ENCODE data around the gene UBTFL1.
A peak's percentile ranks its signal among the peaks of the same experiment; 100 is the strongest.

UBTFL1 gene

GRCh38 chr11:90100431-90100830 lies 14.7 kb downstream of the UBTFL1 start:
- no peak overlapping the region for H3K27ac ChIP-seq (ENCODE audit: low read length)
- H3K9me3 ChIP-seq (ENCODE audit: insufficient read depth, low read length, severe bottlenecking) = no peaks in the 10 kb centered on the region
- H4K20me1 ChIP-seq (ENCODE audit: insufficient read depth, low read length) = no peaks in the 10 kb centered on the region
- ATAC-seq (ENCODE audit: insufficient read depth, low read depth) (no peak), DNase-seq (no peak)
- H3K9ac ChIP-seq (ENCODE audit: low read depth, low read length) = no peak overlapping the region
- H3K79me2 ChIP-seq (ENCODE audit: insufficient read depth, low read length) = no peaks in the 10 kb centered on the region
- H3K27me3 ChIP-seq (ENCODE audit: insufficient read depth, low read length, poor library complexity) = no peaks in the 10 kb centered on the region
- no peak overlapping the region for H3K4me2 ChIP-seq (ENCODE audit: insufficient read depth, low read length)
- no peaks in the 10 kb centered on the region for H3K36me3 ChIP-seq (ENCODE audit: insufficient read depth, low read length)
- no peak overlapping the region for H3K4me3 ChIP-seq (ENCODE audit: low read depth in 1 of 2, low read length in 2 of 2)
- TF ChIP-seq CTCF (IDR thresholded peaks at IDR 0.05; ENCODE audit: borderline replicate concordance, extremely low read depth, low read length, poor library complexity, severe bottlenecking) (no peak), EZH2 (IDR thresholded peaks at IDR 0.05; ENCODE audit: borderline replicate concordance, low read depth, low read length, severe bottlenecking) (no peak)
- no peaks in the 10 kb centered on the region for H3K4me1 ChIP-seq (ENCODE audit: insufficient read depth, low read length)
- H2AFZ ChIP-seq (ENCODE audit: low read depth, low read length) = no peak overlapping the region

- Histone ChIP-seq H4K20me1 (ENCODE audit: insufficient read depth, low read length) (no peaks in the 10 kb centered on the region), H3K27ac (ENCODE audit: low read length) (no peak overlapping the region), H3K4me3 (ENCODE audit: low read depth in 1 of 2, low read length in 2 of 2) (no peak overlapping the region), H3K9ac (ENCODE audit: low read depth, low read length) (no peak overlapping the region), H3K9me3 (ENCODE audit: insufficient read depth, low read length, severe bottlenecking) (no peaks in the 10 kb centered on the region), H3K4me2 (ENCODE audit: insufficient read depth, low read length) (no peak overlapping the region), H3K4me1 (ENCODE audit: insufficient read depth, low read length) (no peaks in the 10 kb centered on the region), H3K36me3 (ENCODE audit: insufficient read depth, low read length) (no peaks in the 10 kb centered on the region), H3K79me2 (ENCODE audit: insufficient read depth, low read length) (no peaks in the 10 kb centered on the region), H2AFZ (ENCODE audit: low read depth, low read length) (no peak overlapping the region), H3K27me3 (ENCODE audit: insufficient read depth, low read length, poor library complexity) (no peaks in the 10 kb centered on the region)
- DNase-seq (no peak), ATAC-seq (ENCODE audit: insufficient read depth, low read depth) (no peak)
- TF ChIP-seq CTCF (IDR thresholded peaks at IDR 0.05; ENCODE audit: borderline replicate concordance, extremely low read depth, low read length, poor library complexity, severe bottlenecking) (peak; percentile 55), EZH2 (IDR thresholded peaks at IDR 0.05; ENCODE audit: borderline replicate concordance, low read depth, low read length, severe bottlenecking) (no peak)
These were observed 27.8 kb downstream of the UBTFL1 start for GRCh38 chr11:90113541-90113940.

GRCh38 chr11:90120191-90120590 lies 34.4 kb downstream of the UBTFL1 start:
- TF ChIP-seq CTCF (IDR thresholded peaks at IDR 0.05; ENCODE audit: borderline replicate concordance, extremely low read depth, low read length, poor library complexity, severe bottlenecking) (no peak), EZH2 (IDR thresholded peaks at IDR 0.05; ENCODE audit: borderline replicate concordance, low read depth, low read length, severe bottlenecking) (no peak)
- Histone ChIP-seq H3K9me3 (ENCODE audit: insufficient read depth, low read length, severe bottlenecking) (no peaks in the 10 kb centered on the region), H2AFZ (ENCODE audit: low read depth, low read length) (no peak overlapping the region), H3K4me2 (ENCODE audit: insufficient read depth, low read length) (no peak overlapping the region), H3K4me1 (ENCODE audit: insufficient read depth, low read length) (no peaks in the 10 kb centered on the region), H3K9ac (ENCODE audit: low read depth, low read length) (no peak overlapping the region), H4K20me1 (ENCODE audit: insufficient read depth, low read length) (no peaks in the 10 kb centered on the region), H3K27ac (ENCODE audit: low read length) (no peak overlapping the region), H3K27me3 (ENCODE audit: insufficient read depth, low read length, poor library complexity) (no peaks in the 10 kb centered on the region), H3K4me3 (ENCODE audit: low read depth in 1 of 2, low read length in 2 of 2) (no peak overlapping the region), H3K79me2 (ENCODE audit: insufficient read depth, low read length) (no peaks in the 10 kb centered on the region), H3K36me3 (ENCODE audit: insufficient read depth, low read length) (no peaks in the 10 kb centered on the region)
- ATAC-seq (ENCODE audit: insufficient read depth, low read depth) = no peak
- no peak for DNase-seq

GRCh38 chr11:90124371-90124770 lies 38.6 kb downstream of the UBTFL1 start:
- DNase-seq = no peak
- Histone ChIP-seq H3K4me2 (ENCODE audit: insufficient read depth, low read length) (no peak overlapping the region), H3K9me3 (ENCODE audit: insufficient read depth, low read length, severe bottlenecking) (no peaks in the 10 kb centered on the region), H3K27ac (ENCODE audit: low read length) (no peak overlapping the region), H3K9ac (ENCODE audit: low read depth, low read length) (no peak overlapping the region), H3K36me3 (ENCODE audit: insufficient read depth, low read length) (no peaks in the 10 kb centered on the region), H3K27me3 (ENCODE audit: insufficient read depth, low read length, poor library complexity) (no peaks in the 10 kb centered on the region), H3K4me1 (ENCODE audit: insufficient read depth, low read length) (no peaks in the 10 kb centered on the region), H2AFZ (ENCODE audit: low read depth, low read length) (no peak overlapping the region), H4K20me1 (ENCODE audit: insufficient read depth, low read length) (no peaks in the 10 kb centered on the region), H3K4me3 (ENCODE audit: low read depth in 1 of 2, low read length in 2 of 2) (no peak overlapping the region), H3K79me2 (ENCODE audit: insufficient read depth, low read length) (no peaks in the 10 kb centered on the region)
- no peak for ATAC-seq (ENCODE audit: insufficient read depth, low read depth)
- TF ChIP-seq EZH2 (IDR thresholded peaks at IDR 0.05; ENCODE audit: borderline replicate concordance, low read depth, low read length, severe bottlenecking) = no peak
- TF ChIP-seq CTCF (IDR thresholded peaks at IDR 0.05; ENCODE audit: borderline replicate concordance, extremely low read depth, low read length, poor library complexity, severe bottlenecking) = no peak
